Measurements from ENCODE around the gene APOE. TPM values are rescaled to one million over a fixed set of nuclear protein-coding genes. Genes with fewer than 3 reads are reported as not detected.
"Not testable (repeated sequence)": the region's sequence is repeated elsewhere in the genome, so short reads cannot be mapped to it uniquely, and the experiment has no call there.

The APOE gene
- total RNA-seq, 1 donor from 2014 or later, result 68.9 TPM

- no peak for DNase-seq
Measured at GRCh38 chr19:44886141-44886540, 19.5 kb upstream of the APOE start.

GRCh38 chr19:44887648-44888047 lies 17.9 kb upstream of the APOE start:
- no peak for DNase-seq

- DNase-seq, result not testable (repeated sequence)
Measured at GRCh38 chr19:44888335-44888734, 17.3 kb upstream of the APOE start.

- no peak for DNase-seq
Measured at GRCh38 chr19:44889830-44890365, 15.7 kb upstream of the APOE start.

- DNase-seq, result peak; percentile 100
Measured at GRCh38 chr19:44890366-44891015, 15.1 kb upstream of the APOE start.

- no peak for DNase-seq
Measured at GRCh38 chr19:44891016-44891882, 14.3 kb upstream of the APOE start, which contains the start of gene TOMM40. Gene TOMM40, plus strand, starts transcription at chr19:44891254. Its CDS starts 162 bp downstream, at chr19:44891416.

GRCh38 chr19:44892932-44893331 lies 12.7 kb upstream of the APOE start:
- no peak for DNase-seq

- DNase-seq, result no peak
Measured at GRCh38 chr19:44893332-44894051, 12.1 kb upstream of the APOE start.

GRCh38 chr19:44894052-44894400 lies 11.6 kb upstream of the APOE start:
- DNase-seq, result no peak

GRCh38 chr19:44894946-44895345 lies 10.7 kb upstream of the APOE start:
- DNase-seq, result no peak

- DNase-seq, result no peak
Measured at GRCh38 chr19:44897835-44898234, 7.8 kb upstream of the APOE start.

GRCh38 chr19:44900328-44901244 lies 5.0 kb upstream of the APOE start:
- DNase-seq, result no peak

- DNase-seq, result no peak
Measured at GRCh38 chr19:44903216-44903601, 2.4 kb upstream of the APOE start.

- no peak for DNase-seq
Measured at GRCh38 chr19:44903602-44904425, 1.8 kb upstream of the APOE start.

GRCh38 chr19:44904426-44904994 lies 1.1 kb upstream of the APOE start:
- DNase-seq, result no peak

GRCh38 chr19:44907613-44908012 lies 2.0 kb downstream of the APOE start:
- no peak for DNase-seq

GRCh38 chr19:44908074-44908835 lies 2.7 kb downstream of the APOE start:
- no peak for DNase-seq

- DNase-seq, result no peak
Measured at GRCh38 chr19:44908836-44909261, 3.3 kb downstream of the APOE start.

GRCh38 chr19:44909775-44910174 lies 4.2 kb downstream of the APOE start:
- DNase-seq, result no peak

GRCh38 chr19:44911896-44912295 lies 6.3 kb downstream of the APOE start:
- not testable (repeated sequence) for DNase-seq
